HepG2 (cell line): Measurements from ENCODE around the gene NDUFB10. TPM values are rescaled to one million over a fixed set of nuclear protein-coding genes. Genes with fewer than 3 reads are reported as not detected.

Experiments
- CTCF ChIP-seq: sonication (generic); formaldehyde crosslinking; IDR thresholded peaks from 2 replicates; pipeline ENCODE4 v1.5.0; 2020; ENCODE audit warnings: mild to moderate bottlenecking, missing genetic modification reagents, moderate library complexity
- MXI1 ChIP-seq: IDR thresholded peaks from 3 replicates; pipeline ENCODE4 v1.6.1; 2012; ENCODE audit warnings: low read depth, low read length, inconsistent platforms, borderline replicate concordance
- MYPOP ChIP-seq: sonication (generic); formaldehyde crosslinking; IDR thresholded peaks from 2 replicates; pipeline ENCODE4 v1.8.1; 2023; ENCODE audit warnings: mild to moderate bottlenecking, moderate library complexity, missing genetic modification reagents
- NR0B2 ChIP-seq: sonication (generic); formaldehyde crosslinking; IDR thresholded peaks from 2 replicates; pipeline ENCODE4 v1.4.0; 2020; ENCODE audit warnings: mild to moderate bottlenecking, missing genetic modification reagents
- PATZ1 ChIP-seq: sonication (generic); formaldehyde crosslinking; IDR thresholded peaks from 2 replicates; pipeline ENCODE4 v1.4.0; 2020; ENCODE audit warnings: missing genetic modification reagents
- PLRG1 ChIP-seq: fragments of 450-650 bp; conservative IDR thresholded peaks from 2 replicates; pipeline ENCODE4 v1.6.1; 2016
- SIN3A ChIP-seq: IDR thresholded peaks from 2 replicates; pipeline ENCODE4 v1.6.1; 2011; ENCODE audit warnings: low read depth, mild to moderate bottlenecking, control low read depth, low read length, borderline replicate concordance
- SNAPC2 ChIP-seq: sonication (generic); formaldehyde crosslinking; IDR thresholded peaks from 2 replicates; pipeline ENCODE4 v1.8.1; 2022; ENCODE audit warnings: mild to moderate bottlenecking, missing genetic modification reagents
- TFE3 ChIP-seq: IDR thresholded peaks from 2 replicates; pipeline ENCODE4 v1.6.1; 2016
- TGIF2 ChIP-seq: IDR thresholded peaks from 2 replicates; pipeline ENCODE4 v1.6.1; 2016; ENCODE audit warnings: control low read depth, missing compliant biosample characterization
- THRA ChIP-seq: sonication (generic); formaldehyde crosslinking; IDR thresholded peaks from 2 replicates; pipeline ENCODE4 v1.4.0; 2020; ENCODE audit warnings: missing genetic modification reagents, borderline replicate concordance
- ZNF235 ChIP-seq: sonication (generic); formaldehyde crosslinking; IDR thresholded peaks from 2 replicates; pipeline ENCODE4 v1.8.1; 2023; ENCODE audit warnings: mild to moderate bottlenecking, missing genetic modification reagents, borderline replicate concordance
- ZNF468 ChIP-seq: sonication (generic); formaldehyde crosslinking; IDR thresholded peaks from 2 replicates; pipeline ENCODE4 v1.8.0; 2022; ENCODE audit warnings: mild to moderate bottlenecking, moderate library complexity, missing genetic modification reagents
- ZNF512 ChIP-seq: sonication (generic); formaldehyde crosslinking; IDR thresholded peaks from 2 replicates; pipeline ENCODE4 v1.4.0; 2020; ENCODE audit warnings: mild to moderate bottlenecking, missing genetic modification reagents
- ZNF577 ChIP-seq: sonication (generic); formaldehyde crosslinking; IDR thresholded peaks from 2 replicates; pipeline ENCODE4 v1.4.0; 2020; ENCODE audit warnings: mild to moderate bottlenecking, low read depth, missing genetic modification reagents, borderline replicate concordance
- polyA plus RNA-seq, 8 experiments: library from polyadenylated mRNA; depleted of rRNA in 3 of 8; stranded (reverse) in 7 of 8; unstranded in 1 of 8; fragments of >200 nt; fragmentation: Illumina TruSeq in 4 of 8; extraction: Trizol in 4 of 8; gene quantifications; 2 replicates each; pipeline versions ENCODE4 v1.2.1 to v1.2.3, GENCODE V29; 2011 to 2016; ENCODE audit warnings: low read depth in 4 of 8, missing spikeins in 1 of 8, mixed read lengths in 1 of 8; ENCODE audit not compliant: insufficient read depth in 1 of 8
- total RNA-seq, 5 experiments: library from RNA; depleted of rRNA; stranded (reverse); fragments of >200 nt; fragmentation: Illumina TruSeq; extraction: Trizol; gene quantifications; 2 replicates each; pipeline ENCODE4 v1.2.3, GENCODE V29; 2016; ENCODE audit warnings: low read depth in 1 of 5

The NDUFB10 gene
- total and polyA plus RNA-seq, 2 of the 13 experiments (the other 11 are each of a cell fraction or from before 2014, with no cell fraction given) = 68.6 to 157 TPM

- no peak for TF ChIP-seq NR0B2 (CRISPR knock-in tag)
- TF ChIP-seq PATZ1 (CRISPR knock-in tag) = no peak
- TF ChIP-seq ZNF577 = no peak
- no peak for TF ChIP-seq PLRG1
- peak; percentile 92 for TF ChIP-seq TGIF2
- TF ChIP-seq ZNF468 (CRISPR knock-in tag) = no peak
- TF ChIP-seq CTCF (CRISPR knock-in tag) = peak; percentile 5; the same call in 1 of the 2 replicates
- TF ChIP-seq MXI1 = peak; percentile 32; the same call in 1 of the 3 replicates
- no peak for TF ChIP-seq TFE3 (CRISPR knock-in tag)
- TF ChIP-seq ZNF512 (CRISPR knock-in tag) = no peak
- no peak for TF ChIP-seq THRA (CRISPR knock-in tag)
- TF ChIP-seq ZNF235 (CRISPR knock-in tag) = no peak
- 0 out of 2 replicates have a peak, but pooled peaks have one; percentile 16 for TF ChIP-seq MYPOP (CRISPR knock-in tag)
- TF ChIP-seq SNAPC2 (CRISPR knock-in tag) = peak; percentile 85
- peak; percentile 38; the same call in 1 of the 2 replicates for TF ChIP-seq SIN3A
Measured at GRCh38 chr16:1963806-1964505, 4.6 kb downstream of the NDUFB10 start (continued).
